SHP77 (cell line): ENCODE data around the gene CHN1.

Experiments
- DNase-seq, 2 experiments: peaks; one replicate each; lab custom pipeline; 2025; lab: John Stamatoyannopoulos, UW

Gene CHN1

GRCh38 chr2:174827371-174828369 lies 177.5 kb downstream of the CHN1 start:
- no peak for DNase-seq

GRCh38 chr2:174826051-174826450 lies 179.1 kb downstream of the CHN1 start:
- no peak for DNase-seq

DNA sequence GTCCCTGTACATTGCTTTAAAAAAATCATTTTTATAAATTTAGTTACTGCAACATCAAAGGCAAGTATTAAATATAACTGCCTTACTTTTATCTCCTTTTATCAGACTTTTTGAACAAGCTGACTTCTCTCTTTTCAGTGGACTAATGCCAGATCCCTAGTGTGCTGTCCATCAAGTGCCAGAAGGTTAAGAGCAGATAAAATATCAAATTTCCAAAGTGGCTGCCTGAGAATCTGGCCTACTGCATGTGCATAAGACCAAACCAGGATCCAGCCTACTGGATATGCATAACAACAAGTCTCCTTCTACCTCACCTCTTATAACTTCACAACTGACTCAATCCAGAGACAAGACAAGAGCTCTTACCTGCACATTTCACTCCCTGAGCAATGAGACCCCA lies 181.1 kb downstream of the CHN1 start:
- DNase-seq: no peak

DNA sequence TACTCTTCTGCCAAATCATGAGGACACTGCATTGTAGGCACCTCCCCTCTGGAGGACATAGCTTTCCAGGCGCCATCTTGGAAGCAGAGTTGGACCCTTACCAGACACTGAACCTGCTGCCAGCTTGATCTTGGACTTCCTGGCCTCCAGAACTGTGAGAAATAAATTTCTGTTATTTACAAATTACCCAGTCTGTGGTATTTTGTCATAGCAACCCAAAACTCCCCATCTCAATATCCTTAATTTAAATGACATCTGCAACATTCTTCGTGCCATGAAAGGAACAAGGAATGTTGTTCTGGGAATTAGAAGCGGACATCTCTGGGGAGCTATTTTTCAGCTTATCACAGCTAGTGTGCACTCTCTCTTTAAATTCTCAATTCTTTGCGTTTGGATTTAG lies 183.6 kb downstream of the CHN1 start:
- DNase-seq: no peak

GRCh38 chr2:174820361-174820760 lies 184.8 kb downstream of the CHN1 start:
- no peak for DNase-seq

GRCh38 chr2:174815526-174815925 lies 189.7 kb downstream of the CHN1 start:
- no peak for DNase-seq

DNA sequence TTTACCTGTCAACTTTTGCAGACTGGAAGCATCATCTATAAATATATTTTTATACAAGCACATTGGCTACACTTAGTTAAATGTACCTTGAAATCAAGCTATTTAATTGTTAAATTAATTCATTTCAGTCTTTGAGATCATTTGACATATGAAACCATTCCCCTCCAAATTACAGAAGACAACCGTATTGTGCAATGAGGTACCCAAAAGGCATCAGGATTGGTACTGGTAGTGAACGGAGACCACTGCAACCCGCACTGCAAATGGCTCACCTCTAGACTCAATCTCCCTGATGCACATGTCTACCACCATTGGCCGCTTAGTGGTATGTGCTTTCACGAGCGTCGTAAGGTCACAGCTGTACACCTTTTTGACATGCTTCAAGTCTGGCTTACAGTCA lies 193.1 kb downstream of the CHN1 start:
- DNase-seq: no peak

GRCh38 chr2:174807931-174808330 lies 197.2 kb downstream of the CHN1 start:
- no peak for DNase-seq

DNA sequence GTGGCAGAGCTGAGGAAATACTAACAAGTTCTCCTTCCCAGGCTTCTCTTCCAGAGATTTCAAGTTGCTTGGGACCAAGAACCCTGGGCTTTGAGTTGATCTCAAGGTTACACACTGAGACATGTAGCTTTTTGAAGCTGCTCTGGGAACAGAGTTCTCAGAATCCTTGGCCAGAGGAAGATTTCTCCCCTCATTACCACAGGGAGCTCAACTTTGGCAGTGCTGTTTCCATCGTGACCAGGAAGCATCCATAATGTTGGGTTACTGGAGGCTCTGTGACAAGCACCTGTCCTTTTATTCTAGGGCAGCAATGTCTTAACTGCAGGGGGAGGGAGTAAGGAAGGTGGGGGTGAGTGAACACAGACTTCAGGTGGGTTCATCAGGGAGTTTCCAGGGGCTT lies 199.4 kb downstream of the CHN1 start:
- DNase-seq: no peak

GRCh38 chr2:174802459-174802858 lies 202.7 kb downstream of the CHN1 start:
- no peak for DNase-seq

DNA sequence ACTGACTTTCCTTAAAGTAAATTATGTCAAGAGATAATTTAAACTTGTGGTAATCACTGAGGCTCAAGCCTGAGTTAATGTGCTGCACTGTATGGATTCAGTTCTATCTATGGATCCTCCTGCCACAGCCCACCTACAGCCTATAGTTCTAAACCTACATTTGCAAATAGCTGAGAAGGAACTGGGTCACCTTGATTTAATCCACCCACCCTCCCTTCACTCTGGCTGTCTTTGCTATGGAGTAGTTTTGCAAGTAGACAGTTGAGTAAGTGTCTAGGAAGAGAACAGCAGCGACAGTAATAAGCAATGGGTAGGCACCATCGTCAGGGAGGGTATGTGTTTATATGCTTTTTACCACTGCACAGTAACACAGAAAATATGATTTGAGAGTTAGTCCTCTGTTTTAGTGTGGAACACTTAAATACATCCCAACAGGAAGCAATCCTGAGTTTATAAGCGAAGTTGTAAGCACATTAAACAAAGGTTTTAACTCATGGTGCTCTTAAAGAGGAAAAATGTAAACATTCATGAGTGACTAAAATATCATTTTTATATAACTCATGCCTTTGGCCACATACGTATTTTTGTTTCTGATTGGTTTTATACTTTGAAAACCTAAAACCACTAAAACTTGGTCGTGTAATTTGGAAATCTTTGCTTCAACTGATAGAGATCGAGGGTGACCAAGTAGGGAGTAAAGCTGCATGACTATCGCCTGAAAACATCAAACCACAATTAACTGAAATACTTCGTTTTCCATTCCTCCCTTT lies 204.6 kb downstream of the CHN1 start:
- DNase-seq: no peak

- DNase-seq: no peak
Observed at GRCh38 chr2:174798801-174799200, 206.4 kb downstream of the CHN1 start.

DNA sequence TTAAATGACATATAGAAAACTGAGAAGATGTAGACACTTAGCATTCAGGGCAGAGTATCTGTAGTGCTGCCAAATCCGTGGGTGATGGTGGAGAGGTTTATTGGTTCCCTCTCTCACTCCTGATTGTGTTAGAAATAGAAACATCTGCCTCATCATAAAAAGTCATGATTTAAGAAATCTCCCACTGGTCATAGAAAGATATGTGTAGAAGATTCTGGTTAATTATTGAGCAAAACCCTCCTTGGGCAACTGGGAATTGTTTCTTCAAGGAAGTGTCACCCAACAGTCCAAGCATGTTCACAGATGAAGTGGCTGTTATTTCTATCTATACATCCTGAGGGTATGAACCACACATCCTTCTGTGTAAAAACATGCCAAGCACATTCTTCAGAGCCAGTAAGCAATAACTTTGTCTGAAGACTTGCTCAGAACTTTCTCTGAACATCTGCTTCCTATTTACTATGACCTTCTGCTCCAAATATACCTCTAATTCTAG lies 207.4 kb downstream of the CHN1 start:
- DNase-seq: no peak

- no peak for DNase-seq
Observed at GRCh38 chr2:174796319-174796771, 208.8 kb downstream of the CHN1 start.

GRCh38 chr2:174794851-174795374 lies 210.3 kb downstream of the CHN1 start:
- DNase-seq: no peak

DNA sequence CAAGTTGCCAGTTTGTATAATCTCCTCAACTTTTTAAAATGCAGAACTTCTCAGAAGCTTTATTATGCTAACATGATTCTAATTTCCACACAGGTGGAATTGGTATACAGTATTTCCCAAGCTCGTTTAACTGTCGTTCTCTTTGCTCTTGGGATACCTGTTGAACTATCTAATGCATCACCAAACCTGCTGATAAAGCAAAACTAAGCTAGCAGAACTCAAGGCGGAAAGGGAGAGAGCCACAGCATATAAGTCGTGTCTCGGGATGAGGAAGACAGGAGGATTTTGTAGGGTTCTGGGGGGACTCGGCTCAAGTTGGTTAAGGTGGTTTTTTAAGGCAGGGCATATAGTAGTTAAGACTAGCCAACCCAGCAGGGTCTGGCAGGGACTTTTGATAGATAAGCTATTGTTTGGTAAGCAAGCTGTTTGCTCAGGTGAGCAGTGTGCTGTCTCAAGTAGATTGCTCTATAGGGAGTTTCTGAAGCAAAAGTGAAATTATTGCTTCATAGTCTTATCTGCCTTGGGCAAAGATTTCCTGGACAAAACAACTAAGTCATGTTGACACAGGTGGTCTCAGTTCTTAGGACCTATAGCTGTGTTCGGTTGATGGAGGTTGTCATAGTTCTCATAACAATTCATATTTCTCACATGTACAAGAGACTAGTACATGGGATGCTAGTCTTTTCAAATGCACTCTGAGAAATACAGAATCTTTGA lies 212.7 kb downstream of the CHN1 start:
- DNase-seq: no peak

DNA sequence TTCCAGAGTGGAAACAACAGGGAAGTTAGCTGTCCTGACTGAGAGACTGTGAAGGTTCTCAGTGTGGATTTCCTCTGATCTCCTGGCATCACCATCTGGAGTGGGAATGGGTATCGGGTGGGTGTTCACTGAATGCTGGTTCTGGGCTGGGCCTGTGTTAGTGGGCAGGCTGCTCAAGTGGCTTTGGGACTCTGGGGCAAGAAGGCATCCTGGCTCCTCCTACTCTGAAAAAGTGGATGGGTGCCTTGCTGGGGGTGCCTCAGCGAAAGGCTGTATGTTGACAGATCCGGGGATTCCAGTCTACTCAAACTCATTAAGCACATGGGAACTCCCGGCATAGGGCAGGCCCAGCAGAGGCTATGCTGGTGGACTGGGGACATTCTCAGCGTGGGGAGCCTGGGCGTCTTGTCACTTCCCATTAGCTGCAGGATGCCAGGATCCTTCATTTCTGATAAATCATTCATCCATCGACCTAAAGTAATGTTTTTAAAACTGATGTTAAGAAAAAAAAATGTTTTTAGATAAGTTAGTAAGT lies 213.4 kb downstream of the CHN1 start:
- no peak for DNase-seq

GRCh38 chr2:174791020-174791419 lies 214.2 kb downstream of the CHN1 start:
- DNase-seq: no peak

DNA sequence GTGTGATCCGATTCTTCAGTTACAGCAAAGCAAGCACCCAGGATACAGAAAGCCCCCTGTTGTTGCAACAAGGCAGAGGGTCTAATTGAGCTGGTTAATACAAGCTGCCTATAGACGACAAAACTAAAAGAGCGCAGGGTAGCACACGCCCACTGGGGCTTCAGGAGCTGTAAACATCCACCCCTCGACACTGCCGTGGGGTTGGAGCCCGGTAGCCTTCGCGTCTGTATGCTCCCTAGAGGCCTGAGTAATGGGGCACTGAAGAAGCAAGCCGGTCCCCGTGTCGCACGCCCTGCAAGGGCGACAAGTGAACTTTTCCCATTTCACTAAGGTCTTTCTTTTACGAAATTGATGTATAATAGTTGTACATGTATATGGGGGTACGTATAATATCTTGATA lies 216.2 kb downstream of the CHN1 start:
- no peak for DNase-seq

DNA sequence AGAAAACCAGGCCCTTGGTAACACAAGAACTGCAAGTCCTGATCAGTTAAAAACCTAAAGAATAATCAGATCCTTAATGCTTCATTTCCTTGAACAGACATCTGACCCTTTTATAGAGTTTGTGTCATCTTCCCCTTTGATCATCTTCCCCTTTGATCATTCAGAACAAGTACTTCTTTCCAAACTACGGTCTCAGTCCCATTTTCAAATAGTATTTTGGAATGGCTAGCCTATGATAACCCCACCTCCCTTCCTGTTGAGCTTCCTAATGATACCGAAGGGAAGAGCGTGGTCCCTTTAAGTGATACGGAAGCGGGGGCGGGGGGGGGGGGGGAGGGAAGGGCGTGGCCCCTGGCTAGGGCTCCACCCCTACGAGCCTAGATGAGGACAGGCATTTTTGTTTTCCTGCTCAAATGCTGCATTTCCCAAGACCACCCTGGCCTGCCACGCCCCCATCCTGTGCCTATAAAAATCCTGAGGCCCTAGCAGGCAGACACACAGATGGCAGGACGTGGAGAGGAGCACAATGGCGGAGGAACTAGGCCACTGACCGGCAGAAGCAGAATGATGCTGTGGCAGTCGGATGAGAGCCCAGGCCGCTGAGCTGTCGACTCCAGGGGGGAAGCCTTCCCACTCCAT lies 216.8 kb downstream of the CHN1 start:
- peak in 1 of 2 experiments; percentile 1 for DNase-seq
